ENCODE measurements around the gene SBF2.

The SBF2 gene

GRCh38 chr11:9796854-9797253 lies 497.2 kb downstream of the SBF2 start:
- no peak for DNase-seq

DNA sequence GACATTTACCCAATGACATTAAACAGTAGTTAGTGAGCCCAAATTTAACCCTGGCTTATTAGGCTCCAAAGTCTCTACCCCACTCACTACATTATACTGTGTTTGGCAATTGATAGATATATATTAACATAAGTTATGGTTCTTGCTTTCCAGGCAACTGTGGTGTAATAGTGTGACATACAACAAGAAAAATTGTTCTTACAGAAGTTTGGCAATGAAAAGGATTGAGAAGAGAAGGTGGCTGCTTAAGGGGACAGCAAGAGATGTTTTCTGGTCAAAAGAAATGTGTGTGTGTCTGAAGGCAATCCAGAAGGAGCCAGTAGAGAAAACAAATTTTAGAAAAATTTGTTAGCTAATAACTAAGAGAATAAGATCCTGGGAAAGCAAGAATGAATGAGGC lies 497.8 kb downstream of the SBF2 start:
- DNase-seq, result no peak

GRCh38 chr11:9790703-9791102 lies 503.3 kb downstream of the SBF2 start:
- DNase-seq, result no peak

GRCh38 chr11:9789910-9790309 lies 504.1 kb downstream of the SBF2 start:
- no peak for DNase-seq

- DNase-seq, result no peak
Measured at GRCh38 chr11:9787981-9788521, 506.0 kb downstream of the SBF2 start.

DNA sequence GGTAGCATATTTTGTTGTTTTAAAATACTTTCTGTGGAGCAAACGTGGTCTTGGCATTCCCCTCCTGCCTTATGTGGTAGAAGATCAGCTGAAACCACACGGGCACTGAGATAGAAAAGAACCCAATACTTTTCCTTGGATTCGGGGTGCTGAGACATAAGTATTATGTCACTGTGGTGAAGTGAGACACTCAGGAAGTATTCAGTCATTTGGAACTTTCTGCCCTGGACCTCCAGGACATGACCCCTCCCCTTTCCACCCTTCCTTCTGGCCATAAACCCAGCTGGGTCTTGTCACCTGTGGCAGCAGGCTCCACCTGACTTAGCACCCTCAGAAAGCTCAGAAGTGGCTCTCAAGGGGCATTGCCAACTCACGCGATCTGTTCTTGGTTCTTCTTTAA lies 506.8 kb downstream of the SBF2 start:
- no peak for DNase-seq

DNA sequence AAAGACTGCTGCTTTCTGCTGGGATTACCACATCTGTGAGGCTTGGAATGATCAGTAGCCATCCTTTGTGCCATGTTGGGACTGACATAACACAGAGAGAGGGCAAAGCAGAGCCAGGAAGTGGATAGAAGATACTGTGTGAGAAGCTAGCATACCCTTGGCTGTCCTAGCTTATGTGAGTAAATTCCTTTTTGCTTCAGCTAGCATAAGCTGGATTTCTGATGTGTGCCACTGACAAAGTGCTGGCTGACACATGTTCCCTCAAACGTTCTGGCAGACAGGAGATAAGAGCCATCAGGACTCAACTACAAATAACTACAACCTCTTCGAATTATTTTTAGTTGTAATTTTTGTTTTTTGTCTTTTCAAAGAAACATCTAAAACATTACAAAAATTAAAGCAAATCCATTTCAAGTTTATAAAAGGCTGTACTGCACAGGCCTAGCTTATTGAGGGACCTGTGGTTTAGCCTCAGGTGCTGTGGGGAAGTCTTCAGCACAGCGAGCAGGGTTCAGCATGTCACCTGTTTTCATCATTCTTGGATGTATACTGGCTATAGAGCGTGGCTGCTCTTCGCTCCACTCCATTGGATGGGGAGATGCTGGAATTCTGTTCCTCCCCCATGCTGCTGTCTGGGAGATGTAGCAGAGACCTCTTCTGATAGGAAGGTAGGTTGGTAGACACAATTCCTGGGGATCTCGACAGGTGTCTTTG lies 509.3 kb downstream of the SBF2 start:
- DNase-seq, result no peak

- DNase-seq, result no peak
Measured at GRCh38 chr11:9783986-9784385, 510.0 kb downstream of the SBF2 start.

GRCh38 chr11:9780929-9781328 lies 513.1 kb downstream of the SBF2 start:
- no peak for DNase-seq

DNA sequence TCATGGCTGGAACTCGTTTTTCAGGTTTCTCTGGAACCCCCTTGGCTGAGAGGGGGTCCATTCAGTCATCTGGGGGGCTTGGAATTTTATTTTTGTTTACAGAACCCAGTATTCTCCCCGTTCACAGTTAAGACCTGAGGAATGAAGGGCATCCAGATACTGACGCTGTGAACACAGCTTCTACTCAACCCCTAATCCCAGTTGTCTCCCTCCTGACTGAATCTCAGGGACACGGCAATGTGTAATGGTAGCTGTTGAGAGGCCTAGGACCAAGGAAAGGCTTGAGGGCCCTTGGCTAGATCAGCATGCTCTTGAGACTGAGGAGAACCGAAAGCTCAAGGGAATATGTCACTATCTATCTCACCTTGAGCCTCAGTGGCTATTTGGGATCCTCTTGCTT lies 516.5 kb downstream of the SBF2 start:
- no peak for DNase-seq

DNA sequence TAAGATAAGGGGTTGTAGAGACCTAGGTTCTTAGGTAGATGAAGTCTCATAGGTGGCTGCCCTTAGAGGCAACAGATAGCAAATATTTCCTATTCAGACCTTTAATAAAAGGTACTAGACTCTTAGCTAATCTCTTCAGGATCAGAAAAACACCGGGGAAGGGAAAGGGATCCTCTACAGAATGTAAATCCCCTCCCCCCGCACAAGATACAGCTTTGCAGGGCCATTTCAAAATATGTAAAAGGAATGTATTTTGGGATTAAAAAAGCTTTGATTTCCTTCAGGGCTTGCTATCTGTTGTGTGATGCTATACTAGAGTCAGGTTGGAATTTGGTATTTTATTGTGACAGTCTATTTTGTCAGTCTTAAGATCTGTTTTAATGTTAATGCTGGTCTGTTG lies 517.0 kb downstream of the SBF2 start:
- DNase-seq, result no peak

GRCh38 chr11:9776203-9776602 lies 517.8 kb downstream of the SBF2 start:
- DNase-seq, result no peak

DNA sequence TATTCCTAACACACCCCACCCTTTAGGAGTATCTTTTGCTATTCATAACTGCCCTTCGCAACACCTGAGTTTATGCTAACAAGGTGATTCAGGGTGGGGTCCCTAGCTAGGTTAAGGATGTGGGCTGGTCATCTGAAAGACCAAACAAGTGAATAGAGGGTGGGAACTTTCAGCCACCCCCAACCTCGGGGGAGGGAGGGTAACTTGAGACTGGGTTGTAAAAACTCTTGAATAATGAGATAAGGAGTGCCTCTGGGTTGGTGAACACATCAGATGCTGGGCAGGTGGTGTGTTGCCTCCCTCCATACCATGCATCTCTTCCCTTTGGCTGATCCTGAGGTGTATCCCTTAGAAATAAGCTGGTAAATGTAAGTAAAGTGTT lies 518.6 kb downstream of the SBF2 start:
- DNase-seq, result no peak

DNA sequence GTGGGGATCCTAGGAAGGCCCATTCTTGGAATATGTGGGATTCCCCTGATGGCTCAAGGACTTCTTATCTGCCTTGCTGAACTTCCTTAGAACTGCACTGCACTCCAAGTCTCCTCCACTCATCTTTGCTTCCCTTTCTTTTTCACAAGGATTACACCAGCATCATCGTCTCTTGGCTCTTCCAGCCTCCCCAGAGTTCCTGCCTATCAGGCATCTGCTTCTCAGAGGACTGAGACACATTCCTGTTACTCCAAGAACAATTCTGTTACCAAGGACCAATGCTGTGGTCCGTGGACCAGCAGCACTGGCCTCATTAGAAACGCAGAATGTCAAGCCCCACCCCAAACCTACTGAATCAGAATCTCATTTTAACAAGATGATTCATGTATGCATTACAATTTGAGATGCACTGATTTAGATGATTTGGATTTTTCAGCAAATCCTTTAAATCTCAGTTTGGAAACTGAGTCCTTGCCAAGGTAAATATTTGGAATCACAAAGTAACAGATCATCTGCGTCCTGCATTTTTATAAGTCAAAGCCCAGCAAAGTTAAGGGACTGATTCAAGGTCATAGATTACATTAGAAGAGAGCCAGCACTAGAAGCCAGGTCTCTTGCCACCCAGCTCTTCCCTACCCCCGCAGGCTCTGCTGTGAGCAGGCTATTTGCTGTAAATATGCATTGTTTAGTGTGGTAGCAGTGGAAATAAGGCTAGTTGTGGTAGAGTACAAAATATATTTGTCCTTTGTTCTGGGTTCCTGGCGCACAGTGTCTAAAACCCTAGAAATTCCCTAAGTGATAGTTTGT lies 519.2 kb downstream of the SBF2 start:
- DNase-seq, result no peak

DNA sequence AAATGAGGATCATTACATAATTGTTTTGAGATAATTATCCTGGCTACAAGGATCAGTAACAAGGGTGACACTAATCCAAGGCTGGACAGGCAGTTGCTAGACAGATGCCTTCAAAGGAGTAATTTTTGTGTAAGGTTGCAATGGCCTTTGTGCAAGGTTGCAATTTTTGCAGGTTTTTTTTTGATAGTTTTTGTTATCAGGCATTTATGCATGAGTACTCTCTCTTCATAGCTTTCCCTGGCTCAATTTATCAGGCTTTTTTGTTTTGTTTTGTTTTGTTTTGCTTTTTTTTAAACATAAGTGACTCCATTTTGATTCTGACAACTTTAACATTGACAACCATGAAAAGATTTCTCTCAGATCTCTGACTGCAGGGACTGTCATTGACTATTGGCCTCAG lies 519.9 kb downstream of the SBF2 start:
- DNase-seq, result no peak

DNA sequence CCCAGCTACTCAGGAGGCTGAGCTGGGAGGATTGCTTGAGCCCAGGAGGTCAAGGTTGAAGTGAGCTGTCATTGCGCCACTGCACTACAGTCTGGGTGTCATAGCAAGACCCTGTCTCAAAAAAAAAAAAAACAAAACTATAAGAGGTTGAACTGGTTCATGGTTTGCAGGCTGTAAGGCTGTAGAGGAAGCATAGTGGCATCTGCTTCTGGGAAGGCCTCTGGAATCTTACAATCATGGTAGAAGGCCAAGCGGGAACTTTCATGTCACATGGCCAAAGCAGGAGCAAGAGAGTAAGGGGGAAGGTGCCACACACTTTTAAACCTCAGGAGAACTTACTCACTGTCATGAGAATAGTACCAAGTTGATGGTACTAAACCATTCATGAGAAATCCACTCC lies 520.5 kb downstream of the SBF2 start:
- DNase-seq, result no peak

- no peak for DNase-seq
Measured at GRCh38 chr11:9772218-9772617, 521.8 kb downstream of the SBF2 start.

- no peak for DNase-seq
Measured at GRCh38 chr11:9771071-9771511, 522.9 kb downstream of the SBF2 start.

DNA sequence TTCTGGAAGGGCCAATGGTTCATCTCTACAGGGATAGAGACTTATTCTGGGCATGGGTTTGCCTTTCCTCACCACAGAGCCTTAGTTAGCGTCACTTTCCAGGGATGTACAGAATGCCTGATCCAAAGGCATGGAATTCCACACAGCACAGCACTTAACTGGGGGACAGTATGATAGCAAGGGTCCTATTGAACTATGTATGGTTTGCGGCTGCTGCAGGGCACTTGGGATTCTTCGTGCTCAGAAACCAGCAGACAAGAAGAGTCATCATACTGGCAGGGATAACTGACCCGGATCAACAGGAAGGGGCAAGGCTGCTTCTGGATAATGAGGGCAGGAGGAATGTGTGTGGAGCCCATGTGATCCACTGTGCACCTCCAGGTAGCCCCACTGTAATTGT lies 524.4 kb downstream of the SBF2 start:
- no peak for DNase-seq

DNA sequence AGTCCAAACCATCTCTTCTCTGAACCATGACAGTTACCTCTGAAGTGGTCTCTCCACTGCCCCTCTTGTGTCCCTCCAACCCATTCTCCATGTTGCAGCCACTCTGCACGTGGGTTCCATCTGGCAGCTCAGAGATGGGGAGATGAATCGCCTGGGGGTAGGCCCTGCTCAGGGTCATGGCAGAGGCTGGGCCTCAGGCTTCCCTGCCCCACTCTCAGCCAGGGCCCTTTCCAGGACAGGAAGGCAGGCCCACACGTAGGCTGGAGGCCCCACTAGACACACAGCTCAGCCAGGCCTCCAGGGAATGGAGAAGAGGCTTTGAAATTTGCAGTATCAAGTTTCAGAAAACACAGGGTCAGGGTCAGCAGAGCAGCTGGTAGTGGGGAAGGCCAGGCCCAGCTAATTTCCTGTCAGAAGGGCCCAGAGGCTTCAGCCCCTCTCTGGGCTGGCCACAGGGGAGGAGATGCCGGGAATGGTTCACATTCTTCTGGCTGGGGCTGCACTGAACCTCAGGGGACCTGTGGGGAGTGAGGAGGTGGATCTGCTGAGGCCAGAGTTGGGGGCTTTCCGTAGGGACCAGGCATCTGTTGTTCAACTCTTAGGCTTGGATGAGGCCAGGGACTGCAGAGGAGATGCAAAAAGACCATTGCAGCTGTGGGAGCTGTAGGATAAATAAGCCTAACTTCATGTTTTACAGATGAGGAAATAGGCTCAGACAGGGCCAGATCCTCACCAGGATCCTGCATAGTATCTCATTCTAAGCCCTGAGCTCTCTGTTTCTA lies 528.5 kb downstream of the SBF2 start:
- no peak for DNase-seq

DNA sequence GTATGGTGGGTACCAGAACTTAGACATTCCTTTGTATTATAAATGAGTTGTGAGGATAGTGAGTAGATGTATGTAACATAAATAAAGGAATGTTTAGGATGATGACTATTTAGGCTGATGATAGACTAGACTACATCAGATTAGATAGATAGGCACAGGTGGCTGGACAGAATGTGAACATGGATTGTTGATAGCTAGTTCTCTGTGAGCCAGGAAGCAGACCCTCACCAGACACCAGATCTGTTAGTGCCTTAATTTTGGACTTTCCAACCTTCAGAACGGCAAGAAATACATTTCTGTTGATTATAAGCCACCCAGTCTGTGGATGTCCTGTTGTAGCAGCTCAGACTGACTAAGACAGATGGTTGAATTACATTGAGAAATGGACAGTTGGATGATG lies 530.7 kb downstream of the SBF2 start:
- no peak for DNase-seq

GRCh38 chr11:9762531-9762930 lies 531.5 kb downstream of the SBF2 start:
- no peak for DNase-seq

- no peak for DNase-seq
Measured at GRCh38 chr11:9761441-9761945, 532.5 kb downstream of the SBF2 start.

Data from stimulated activated CD4-positive, alpha-beta T cell treated with anti-CD3 and anti-CD28 coated beads, Interleukin-4, amount 100 ng/mL, for 4 hours (primary cell).